HEK293 (cell line): ENCODE measurements around the gene REV3L.

Source experiments
- CTCF ChIA-PET: fragments of 350-600 bp; formaldehyde crosslinking; extraction: SDS; loops from one replicate; lab custom pipeline; 2021; ENCODE audit warnings: antibody characterized with exemption; lab: Yijun Ruan, JAX
- POLR2A ChIA-PET: fragments of 300-600 bp; formaldehyde crosslinking; extraction: SDS; loops from one replicate; lab custom pipeline; 2020; ENCODE audit warnings: antibody characterized with exemption, inconsistent platforms; lab: Yijun Ruan, JAX
- H3K27ac ChIP-seq: fragments of 200-500 bp; sonication (Bioruptor generic); 2 replicates; pipeline ENCODE4 v1.5.1; 2014; ENCODE audit warnings: low read depth, low read length, control low read depth, inconsistent platforms; ENCODE audit errors: extremely low read depth
- H3K36me3 ChIP-seq, 2 experiments: fragments of 200-500 bp in 1 of 2; sonication (Bioruptor generic) in 1 of 2; 1 replicate in 1 of 2; 2 replicates in 1 of 2; pipeline ENCODE4 v1.5.1; 2014 to 2017; ENCODE audit warnings: inconsistent platforms in 2 of 2, low read length in 2 of 2; ENCODE audit not compliant: control insufficient read depth in 2 of 2, insufficient read depth in 1 of 2
- H3K4me1 ChIP-seq: fragments of 200-500 bp; sonication (Bioruptor generic); 2 replicates; pipeline ENCODE4 v1.5.1; 2014; ENCODE audit warnings: mild to moderate bottlenecking, low read length, inconsistent platforms; ENCODE audit not compliant: control insufficient read depth, insufficient read depth
- H3K4me3 ChIP-seq: 2 replicates; pipeline ENCODE4 v1.5.1; 2011; ENCODE audit warnings: low read depth, mild to moderate bottlenecking, control low read depth, low read length, moderate library complexity
- H3K9me3 ChIP-seq: fragments of 200-500 bp; sonication (Bioruptor generic); 2 replicates; pipeline ENCODE4 v1.5.1; 2014; ENCODE audit warnings: low read depth, low read length, inconsistent platforms; ENCODE audit not compliant: control insufficient read depth, insufficient read depth
- PRDM2 ChIP-seq: fragments of 450-650 bp; formaldehyde crosslinking; IDR thresholded peaks from 2 replicates; pipeline ENCODE4 v1.5.1; 2016; ENCODE audit warnings: missing biosample characterization, missing genetic modification characterization, borderline replicate concordance
- SALL2 ChIP-seq: fragments of 450-650 bp; formaldehyde crosslinking; IDR thresholded peaks from 2 replicates; pipeline ENCODE4 v1.5.0; 2017; ENCODE audit warnings: missing biosample characterization, mild to moderate bottlenecking, missing genetic modification characterization, borderline replicate concordance
- SCRT1 ChIP-seq: fragments of 450-650 bp; formaldehyde crosslinking; IDR thresholded peaks from 2 replicates; pipeline ENCODE4 v1.5.1; 2016; ENCODE audit warnings: missing biosample characterization, missing genetic modification characterization, borderline replicate concordance
- SCRT2 ChIP-seq: fragments of 450-650 bp; formaldehyde crosslinking; IDR thresholded peaks from 2 replicates; pipeline ENCODE4 v1.5.1; 2016; ENCODE audit warnings: missing biosample characterization, missing genetic modification characterization
- ZBTB17 ChIP-seq: fragments of 450-650 bp; formaldehyde crosslinking; IDR thresholded peaks from 2 replicates; pipeline ENCODE4 v1.5.1; 2016; ENCODE audit warnings: missing biosample characterization, missing genetic modification characterization
- ZBTB21 ChIP-seq: fragments of 450-650 bp; formaldehyde crosslinking; IDR thresholded peaks from 2 replicates; pipeline ENCODE4 v1.5.1; 2017; ENCODE audit warnings: missing biosample characterization, missing genetic modification characterization
- ZBTB44 ChIP-seq: fragments of 450-650 bp; IDR thresholded peaks from 2 replicates; pipeline ENCODE4 v1.5.1; 2018; ENCODE audit warnings: missing biosample characterization, mild to moderate bottlenecking, missing genetic modification characterization
- ZNF221 ChIP-seq: fragments of 450-650 bp; formaldehyde crosslinking; IDR thresholded peaks from 2 replicates; pipeline ENCODE4 v1.5.1; 2017; ENCODE audit warnings: missing biosample characterization, missing genetic modification characterization, borderline replicate concordance
- ZNF280C ChIP-seq: fragments of 450-650 bp; formaldehyde crosslinking; IDR thresholded peaks from 2 replicates; pipeline ENCODE4 v1.5.1; 2016; ENCODE audit warnings: missing biosample characterization, missing genetic modification characterization
- ZNF513 ChIP-seq: fragments of 450-650 bp; IDR thresholded peaks from 2 replicates; pipeline ENCODE4 v1.5.1; 2018; ENCODE audit warnings: missing biosample characterization, missing genetic modification characterization
- ZNF623 ChIP-seq: fragments of 450-650 bp; formaldehyde crosslinking; IDR thresholded peaks from 2 replicates; pipeline ENCODE4 v1.5.1; 2016; ENCODE audit warnings: missing biosample characterization, missing genetic modification characterization
- ZNF664 ChIP-seq: fragments of 450-650 bp; formaldehyde crosslinking; IDR thresholded peaks from 2 replicates; pipeline ENCODE4 v1.5.1; 2016; ENCODE audit warnings: missing biosample characterization, missing genetic modification characterization
- ZNF701 ChIP-seq: fragments of 450-650 bp; formaldehyde crosslinking; IDR thresholded peaks from 2 replicates; pipeline ENCODE4 v1.5.1; 2016; ENCODE audit warnings: missing biosample characterization, missing genetic modification characterization
- ZNF747 ChIP-seq: fragments of 450-650 bp; formaldehyde crosslinking; IDR thresholded peaks from 2 replicates; pipeline ENCODE4 v1.5.1; 2016; ENCODE audit warnings: missing biosample characterization, missing genetic modification characterization
- ZNF785 ChIP-seq: fragments of 450-650 bp; formaldehyde crosslinking; IDR thresholded peaks from 2 replicates; pipeline ENCODE4 v1.5.1; 2016; ENCODE audit warnings: missing biosample characterization, missing genetic modification characterization

The REV3L gene

GRCh38 chr6:111379302-111379701 is 103.7 kb downstream of the REV3L start (continued):
- TF ChIP-seq PRDM2 (tag by site-specific recombination) (no peak), ZNF785 (no peak), ZNF623 (tag by site-specific recombination) (no peak), ZNF747 (tag by site-specific recombination) (no peak), ZNF221 (tag by site-specific recombination) (no peak), ZNF701 (tag by site-specific recombination) (no peak), ZBTB44 (tag by site-specific recombination) (no peak), ZBTB21 (tag by site-specific recombination) (no peak), SCRT1 (no peak)
- TF ChIP-seq, all 188 proteins: peak for 0

GRCh38 chr6:111377558-111378120 is 105.4 kb downstream of the REV3L start:
- Histone ChIP-seq H3K9me3 (no peaks in the 10 kb centered on the region), H3K27ac (no peak overlapping the region), H3K36me3 (peaks cover 19 to 80% of the 10 kb centered on the region in 2 experiments), H3K4me3 (no peak overlapping the region), H3K4me1 (no peaks in the 10 kb centered on the region)
- CTCF ChIA-PET = interaction anchor here (1.0 kb wide), 1 partner anchor 11 kb away, joined by 4 read pairs; no protein-coding TSS in a partner anchor
- no peak for TF ChIP-seq ZBTB17 (tag by site-specific recombination)
- peak; percentile 90 for TF ChIP-seq ZNF664 (tag by site-specific recombination)
- POLR2A ChIA-PET = no interaction called here

GRCh38 chr6:111367393-111368088 is 115.5 kb downstream of the REV3L start:
- Histone ChIP-seq H3K36me3 (peaks cover 4 to 41% of the 10 kb centered on the region in 2 experiments; a peak in 1 of 3 replicates), H3K4me3 (no peak overlapping the region), H3K27ac (no peak overlapping the region), H3K9me3 (no peaks in the 10 kb centered on the region), H3K4me1 (no peaks in the 10 kb centered on the region)
- TF ChIP-seq SCRT2 (0 out of 2 replicates have a peak, but pooled peaks have one; percentile 9), ZNF280C (tag by site-specific recombination) (no peak), ZNF513 (tag by site-specific recombination) (peak; percentile 58), SALL2 (tag by site-specific recombination) (no peak)
- CTCF ChIA-PET = interaction anchor here (0.9 kb wide), 1 partner anchor 111 kb away, joined by 4 read pairs; no protein-coding TSS in a partner anchor
- POLR2A ChIA-PET = no interaction called here
